ENCODE results near the gene MAST1.

- TF ChIP-seq, protein P1, sequence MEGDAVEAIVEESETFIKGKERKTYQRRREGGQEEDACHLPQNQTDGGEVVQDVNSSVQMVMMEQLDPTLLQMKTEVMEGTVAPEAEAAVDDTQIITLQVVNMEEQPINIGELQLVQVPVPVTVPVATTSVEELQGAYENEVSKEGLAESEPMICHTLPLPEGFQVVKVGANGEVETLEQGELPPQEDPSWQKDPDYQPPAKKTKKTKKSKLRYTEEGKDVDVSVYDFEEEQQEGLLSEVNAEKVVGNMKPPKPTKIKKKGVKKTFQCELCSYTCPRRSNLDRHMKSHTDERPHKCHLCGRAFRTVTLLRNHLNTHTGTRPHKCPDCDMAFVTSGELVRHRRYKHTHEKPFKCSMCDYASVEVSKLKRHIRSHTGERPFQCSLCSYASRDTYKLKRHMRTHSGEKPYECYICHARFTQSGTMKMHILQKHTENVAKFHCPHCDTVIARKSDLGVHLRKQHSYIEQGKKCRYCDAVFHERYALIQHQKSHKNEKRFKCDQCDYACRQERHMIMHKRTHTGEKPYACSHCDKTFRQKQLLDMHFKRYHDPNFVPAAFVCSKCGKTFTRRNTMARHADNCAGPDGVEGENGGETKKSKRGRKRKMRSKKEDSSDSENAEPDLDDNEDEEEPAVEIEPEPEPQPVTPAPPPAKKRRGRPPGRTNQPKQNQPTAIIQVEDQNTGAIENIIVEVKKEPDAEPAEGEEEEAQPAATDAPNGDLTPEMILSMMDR (IDR thresholded peaks at IDR 0.05): no peak
- TF ChIP-seq POLR2A (IDR thresholded peaks at IDR 0.05): no peak
These were observed 5.0 kb downstream of the MAST1 start for GRCh38 chr19:12843328-12843727.

All from testis (tissue), 2 donors.